Kidney tubule cell (primary cell): ENCODE data around the gene OR7D2.

ENCODE experiments used
- DNase-seq: peaks from one replicate; pipeline ENCODE4 v3.0.0-alpha.2; 2018; ENCODE audit warnings: low spot score

Gene OR7D2

GRCh38 chr19:9205501-9206113, 26.8 kb downstream of the OR7D2 start:
- DNase-seq = peak; percentile 58

GRCh38 chr19:9219489-9219888, 40.7 kb downstream of the OR7D2 start, which contains the start of gene OR7D4:
TSS of gene OR7D4 (minus strand) at chr19:9219589. CDS start at chr19:9214837, 4,752 bp downstream.
- DNase-seq = no peak
